ENCODE measurements around the gene UBAP1. TPM values are rescaled to one million over a fixed set of nuclear protein-coding genes. Genes with fewer than 3 reads are reported as not detected.

UBAP1 gene
- total and polyA plus RNA-seq, 2 experiments from 2014 or later, result 17.4 to 20.7 TPM

DNA sequence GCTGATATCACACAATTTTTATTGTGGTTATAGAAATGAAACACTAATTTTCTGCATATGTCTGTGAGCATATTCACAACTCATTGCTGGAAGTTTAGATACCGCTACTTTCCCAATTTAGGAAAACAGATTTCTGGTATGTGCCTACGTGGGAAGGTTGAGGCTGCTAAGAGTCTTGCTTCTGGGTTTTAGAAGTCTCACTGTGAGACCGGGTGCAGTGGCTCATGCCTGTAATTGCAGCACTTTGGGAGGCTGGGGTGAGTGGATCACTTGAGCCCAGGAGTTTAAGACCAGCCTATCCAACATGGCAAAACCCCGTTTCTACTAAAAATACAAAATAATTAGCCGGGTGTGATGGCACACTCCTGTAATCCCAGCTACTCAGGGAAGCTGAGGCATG lies 39.6 kb downstream of the UBAP1 start (continued):
- TF ChIP-seq, protein P1, sequence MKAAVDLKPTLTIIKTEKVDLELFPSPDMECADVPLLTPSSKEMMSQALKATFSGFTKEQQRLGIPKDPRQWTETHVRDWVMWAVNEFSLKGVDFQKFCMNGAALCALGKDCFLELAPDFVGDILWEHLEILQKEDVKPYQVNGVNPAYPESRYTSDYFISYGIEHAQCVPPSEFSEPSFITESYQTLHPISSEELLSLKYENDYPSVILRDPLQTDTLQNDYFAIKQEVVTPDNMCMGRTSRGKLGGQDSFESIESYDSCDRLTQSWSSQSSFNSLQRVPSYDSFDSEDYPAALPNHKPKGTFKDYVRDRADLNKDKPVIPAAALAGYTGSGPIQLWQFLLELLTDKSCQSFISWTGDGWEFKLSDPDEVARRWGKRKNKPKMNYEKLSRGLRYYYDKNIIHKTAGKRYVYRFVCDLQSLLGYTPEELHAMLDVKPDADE (IDR thresholded peaks at IDR 0.05), result no peak
- no peak for TF ChIP-seq EZH2phosphoT487 (IDR thresholded peaks at IDR 0.05; ENCODE audit: unreplicated experiment)
- TF ChIP-seq STAT1 (IDR thresholded peaks at IDR 0.05; ENCODE audit: unreplicated experiment), result no peak
- TF ChIP-seq POLR2AphosphoS5 (IDR thresholded peaks at IDR 0.05; ENCODE audit: low read depth), result no peak

DNA sequence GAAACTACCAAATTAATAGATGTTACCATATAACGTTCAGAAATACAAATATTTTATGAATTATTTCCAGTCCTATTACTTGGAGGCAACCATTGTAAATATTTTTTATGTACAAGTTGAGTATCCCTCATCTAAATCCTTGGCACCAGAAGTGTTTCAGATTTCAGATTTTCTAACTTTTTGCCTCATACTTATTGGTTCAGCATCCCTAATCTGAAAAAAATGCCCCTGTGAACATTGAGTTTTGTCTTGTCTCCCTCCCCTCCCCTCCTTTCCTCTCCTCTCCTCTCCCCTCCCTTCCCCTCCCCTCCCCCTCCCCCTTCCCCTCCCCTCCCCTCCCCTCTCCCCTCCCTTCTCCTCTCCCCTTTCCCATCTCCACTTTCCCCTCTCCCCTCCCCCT lies 40.6 kb downstream of the UBAP1 start:
- Histone ChIP-seq H2AFZ (no peak overlapping the region), H3K27ac (ENCODE audit: low read depth) (no peak overlapping the region), H3K36me3 (ENCODE audit: insufficient read depth) (no peaks in the 10 kb centered on the region), H3F3A (replicated peaks; ENCODE audit: low read depth) (no peaks in the 10 kb centered on the region), H3K9me2 (ENCODE audit: insufficient read depth) (no peaks in the 10 kb centered on the region), H3K4me2 (no peak overlapping the region), H3K4me3 (no peak overlapping the region), H3K4me1 (ENCODE audit: insufficient read depth) (no peaks in the 10 kb centered on the region), H3K27me3 (ENCODE audit: insufficient read depth) (no peaks in the 10 kb centered on the region), H4K20me1 (replicated peaks; ENCODE audit: insufficient read depth) (peaks cover 4% of the 10 kb centered on the region; the same call in 1 of the 2 replicates), H3K79me2 (replicated peaks; ENCODE audit: insufficient read depth) (peaks cover 24% of the 10 kb centered on the region; the same call in 1 of the 2 replicates)
- Mint-ChIP-seq H3K4me1 (no peaks in the 10 kb centered on the region), H3K36me3 (ENCODE audit: low read depth) (no peaks in the 10 kb centered on the region; the same call in 1 of the 3 replicates), H3K9me3 (no peaks in the 10 kb centered on the region), H3K27me3 (ENCODE audit: insufficient read depth, low read depth, poor library complexity) (no peaks in the 10 kb centered on the region), H3K27ac (no peak overlapping the region), H3K4me3 (no peak overlapping the region)
- ATAC-seq (no peak), DNase-seq (ENCODE audit: low spot score) (no peak)
- TF ChIP-seq ZNF331 (CRISPR knock-in tag; IDR thresholded peaks at IDR 0.05; ENCODE audit: low read depth) (no peak), EZH2phosphoT487 (IDR thresholded peaks at IDR 0.05; ENCODE audit: unreplicated experiment) (no peak), EZH2 (IDR thresholded peaks at IDR 0.05; ENCODE audit: low read depth, unreplicated experiment) (no peak), JUNB (IDR thresholded peaks at IDR 0.05; ENCODE audit: unreplicated experiment) (no peak), ZNF114 (CRISPR knock-in tag; IDR thresholded peaks at IDR 0.05) (no peak), CREB1 (CRISPR knock-in tag; IDR thresholded peaks at IDR 0.05; ENCODE audit: low read depth) (no peak), NANOG (IDR thresholded peaks at IDR 0.05; ENCODE audit: borderline replicate concordance) (no peak), POLR2AphosphoS5 (IDR thresholded peaks at IDR 0.05; ENCODE audit: low read depth) (no peak), STAT1 (IDR thresholded peaks at IDR 0.05; ENCODE audit: unreplicated experiment) (no peak)
- TF ChIP-seq, protein P2, sequence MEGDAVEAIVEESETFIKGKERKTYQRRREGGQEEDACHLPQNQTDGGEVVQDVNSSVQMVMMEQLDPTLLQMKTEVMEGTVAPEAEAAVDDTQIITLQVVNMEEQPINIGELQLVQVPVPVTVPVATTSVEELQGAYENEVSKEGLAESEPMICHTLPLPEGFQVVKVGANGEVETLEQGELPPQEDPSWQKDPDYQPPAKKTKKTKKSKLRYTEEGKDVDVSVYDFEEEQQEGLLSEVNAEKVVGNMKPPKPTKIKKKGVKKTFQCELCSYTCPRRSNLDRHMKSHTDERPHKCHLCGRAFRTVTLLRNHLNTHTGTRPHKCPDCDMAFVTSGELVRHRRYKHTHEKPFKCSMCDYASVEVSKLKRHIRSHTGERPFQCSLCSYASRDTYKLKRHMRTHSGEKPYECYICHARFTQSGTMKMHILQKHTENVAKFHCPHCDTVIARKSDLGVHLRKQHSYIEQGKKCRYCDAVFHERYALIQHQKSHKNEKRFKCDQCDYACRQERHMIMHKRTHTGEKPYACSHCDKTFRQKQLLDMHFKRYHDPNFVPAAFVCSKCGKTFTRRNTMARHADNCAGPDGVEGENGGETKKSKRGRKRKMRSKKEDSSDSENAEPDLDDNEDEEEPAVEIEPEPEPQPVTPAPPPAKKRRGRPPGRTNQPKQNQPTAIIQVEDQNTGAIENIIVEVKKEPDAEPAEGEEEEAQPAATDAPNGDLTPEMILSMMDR (conservative IDR thresholded peaks at IDR 0.05; ENCODE audit: low read depth in 2 of 2), result no peak
- TF ChIP-seq, protein P3, sequence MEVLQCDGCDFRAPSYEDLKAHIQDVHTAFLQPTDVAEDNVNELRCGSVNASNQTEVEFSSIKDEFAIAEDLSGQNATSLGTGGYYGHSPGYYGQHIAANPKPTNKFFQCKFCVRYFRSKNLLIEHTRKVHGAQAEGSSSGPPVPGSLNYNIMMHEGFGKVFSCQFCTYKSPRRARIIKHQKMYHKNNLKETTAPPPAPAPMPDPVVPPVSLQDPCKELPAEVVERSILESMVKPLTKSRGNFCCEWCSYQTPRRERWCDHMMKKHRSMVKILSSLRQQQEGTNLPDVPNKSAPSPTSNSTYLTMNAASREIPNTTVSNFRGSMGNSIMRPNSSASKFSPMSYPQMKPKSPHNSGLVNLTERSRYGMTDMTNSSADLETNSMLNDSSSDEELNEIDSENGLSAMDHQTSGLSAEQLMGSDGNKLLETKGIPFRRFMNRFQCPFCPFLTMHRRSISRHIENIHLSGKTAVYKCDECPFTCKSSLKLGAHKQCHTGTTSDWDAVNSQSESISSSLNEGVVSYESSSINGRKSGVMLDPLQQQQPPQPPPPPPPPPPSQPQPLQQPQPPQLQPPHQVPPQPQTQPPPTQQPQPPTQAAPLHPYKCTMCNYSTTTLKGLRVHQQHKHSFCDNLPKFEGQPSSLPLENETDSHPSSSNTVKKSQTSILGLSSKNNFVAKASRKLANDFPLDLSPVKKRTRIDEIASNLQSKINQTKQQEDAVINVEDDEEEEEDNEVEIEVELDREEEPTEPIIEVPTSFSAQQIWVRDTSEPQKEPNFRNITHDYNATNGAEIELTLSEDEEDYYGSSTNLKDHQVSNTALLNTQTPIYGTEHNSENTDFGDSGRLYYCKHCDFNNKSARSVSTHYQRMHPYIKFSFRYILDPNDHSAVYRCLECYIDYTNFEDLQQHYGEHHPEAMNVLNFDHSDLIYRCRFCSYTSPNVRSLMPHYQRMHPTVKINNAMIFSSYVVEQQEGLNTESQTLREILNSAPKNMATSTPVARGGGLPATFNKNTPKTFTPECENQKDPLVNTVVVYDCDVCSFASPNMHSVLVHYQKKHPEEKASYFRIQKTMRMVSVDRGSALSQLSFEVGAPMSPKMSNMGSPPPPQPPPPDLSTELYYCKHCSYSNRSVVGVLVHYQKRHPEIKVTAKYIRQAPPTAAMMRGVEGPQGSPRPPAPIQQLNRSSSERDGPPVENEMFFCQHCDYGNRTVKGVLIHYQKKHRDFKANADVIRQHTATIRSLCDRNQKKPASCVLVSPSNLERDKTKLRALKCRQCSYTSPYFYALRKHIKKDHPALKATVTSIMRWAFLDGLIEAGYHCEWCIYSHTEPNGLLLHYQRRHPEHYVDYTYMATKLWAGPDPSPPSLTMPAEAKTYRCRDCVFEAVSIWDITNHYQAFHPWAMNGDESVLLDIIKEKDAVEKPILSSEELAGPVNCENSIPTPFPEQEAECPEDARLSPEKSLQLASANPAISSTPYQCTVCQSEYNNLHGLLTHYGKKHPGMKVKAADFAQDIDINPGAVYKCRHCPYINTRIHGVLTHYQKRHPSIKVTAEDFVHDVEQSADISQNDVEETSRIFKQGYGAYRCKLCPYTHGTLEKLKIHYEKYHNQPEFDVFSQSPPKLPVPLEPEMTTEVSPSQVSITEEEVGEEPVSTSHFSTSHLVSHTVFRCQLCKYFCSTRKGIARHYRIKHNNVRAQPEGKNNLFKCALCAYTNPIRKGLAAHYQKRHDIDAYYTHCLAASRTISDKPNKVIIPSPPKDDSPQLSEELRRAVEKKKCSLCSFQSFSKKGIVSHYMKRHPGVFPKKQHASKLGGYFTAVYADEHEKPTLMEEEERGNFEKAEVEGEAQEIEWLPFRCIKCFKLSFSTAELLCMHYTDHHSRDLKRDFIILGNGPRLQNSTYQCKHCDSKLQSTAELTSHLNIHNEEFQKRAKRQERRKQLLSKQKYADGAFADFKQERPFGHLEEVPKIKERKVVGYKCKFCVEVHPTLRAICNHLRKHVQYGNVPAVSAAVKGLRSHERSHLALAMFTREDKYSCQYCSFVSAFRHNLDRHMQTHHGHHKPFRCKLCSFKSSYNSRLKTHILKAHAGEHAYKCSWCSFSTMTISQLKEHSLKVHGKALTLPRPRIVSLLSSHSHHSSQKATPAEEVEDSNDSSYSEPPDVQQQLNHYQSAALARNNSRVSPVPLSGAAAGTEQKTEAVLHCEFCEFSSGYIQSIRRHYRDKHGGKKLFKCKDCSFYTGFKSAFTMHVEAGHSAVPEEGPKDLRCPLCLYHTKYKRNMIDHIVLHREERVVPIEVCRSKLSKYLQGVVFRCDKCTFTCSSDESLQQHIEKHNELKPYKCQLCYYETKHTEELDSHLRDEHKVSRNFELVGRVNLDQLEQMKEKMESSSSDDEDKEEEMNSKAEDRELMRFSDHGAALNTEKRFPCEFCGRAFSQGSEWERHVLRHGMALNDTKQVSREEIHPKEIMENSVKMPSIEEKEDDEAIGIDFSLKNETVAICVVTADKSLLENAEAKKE (CRISPR knock-in tag; IDR thresholded peaks at IDR 0.05), result no peak
- TF ChIP-seq, protein P1 (IDR thresholded peaks at IDR 0.05), result no peak
